Liver (tissue), 9 donors: ENCODE data around the gene RAD51B. TPM values are rescaled to one million over a fixed set of nuclear protein-coding genes. Genes with fewer than 3 reads are reported as not detected.

Source experiments
- DNase-seq: peaks from one replicate; pipeline ENCODE4 v3.0.0-alpha.2; 2017; ENCODE audit warnings: low spot score
- H3K27ac ChIP-seq, 2 donors: one replicate each; pipeline ENCODE4 v1.7.0; 2013; ENCODE audit warnings: inconsistent platforms in 2 of 2, low read length in 2 of 2, control low read depth in 1 of 2, low read depth in 1 of 2, mild to moderate bottlenecking in 1 of 2
- H3K27me3 ChIP-seq, 4 donors: one replicate each; pipeline versions ENCODE4 v1.6.1 to v1.7.0; 2013; ENCODE audit warnings: low read length in 3 of 4, inconsistent platforms in 1 of 4, mild to moderate bottlenecking in 1 of 4, moderate library complexity in 1 of 4; ENCODE audit not compliant: control insufficient read depth in 4 of 4, insufficient read depth in 4 of 4
- H3K36me3 ChIP-seq, 4 donors: one replicate each; pipeline versions ENCODE4 v1.6.1 to v1.7.0; 2013; ENCODE audit warnings: low read length in 3 of 4, mild to moderate bottlenecking in 3 of 4, low read depth in 1 of 4, moderate library complexity in 1 of 4; ENCODE audit not compliant: control insufficient read depth in 4 of 4, insufficient read depth in 3 of 4
- H3K4me1 ChIP-seq, 4 donors: one replicate each; pipeline versions ENCODE4 v1.6.1 to v1.7.0; 2013; ENCODE audit warnings: low read length in 3 of 4, mild to moderate bottlenecking in 3 of 4, moderate library complexity in 1 of 4; ENCODE audit not compliant: control insufficient read depth in 4 of 4, insufficient read depth in 4 of 4
- H3K4me3 ChIP-seq, 3 donors: one replicate each; pipeline versions ENCODE4 v1.6.1 to v1.7.0; 2013; ENCODE audit warnings: low read length in 3 of 3, control low read depth in 1 of 3, low read depth in 1 of 3, mild to moderate bottlenecking in 1 of 3
- H3K9ac ChIP-seq, 2 donors: one replicate each; pipeline ENCODE4 v1.7.0; 2013; ENCODE audit warnings: low read length in 2 of 2, mild to moderate bottlenecking in 2 of 2, moderate library complexity in 2 of 2, control low read depth in 1 of 2, low read depth in 1 of 2
- H3K9me3 ChIP-seq, 4 donors: one replicate each; pipeline versions ENCODE4 v1.6.1 to v1.7.0; 2013; ENCODE audit warnings: low read length in 3 of 4; ENCODE audit not compliant: control insufficient read depth in 4 of 4
- EGR1 ChIP-seq, 2 donors: IDR thresholded peaks; 2 replicates each; pipeline ENCODE4 v1.6.1; 2016 to 2018; ENCODE audit warnings: antibody characterized with exemption in 2 of 2, low read depth in 2 of 2
- FOXA1 ChIP-seq: IDR thresholded peaks from 2 replicates; pipeline ENCODE4 v1.6.1; 2016; ENCODE audit warnings: antibody characterized with exemption
- FOXA2 ChIP-seq: IDR thresholded peaks from 2 replicates; pipeline ENCODE4 v1.6.1; 2016; ENCODE audit warnings: antibody characterized with exemption
- GABPA ChIP-seq, 2 donors: IDR thresholded peaks in 1 of 2; conservative IDR thresholded peaks in 1 of 2; 2 replicates each; pipeline ENCODE4 v1.6.1; 2016; ENCODE audit warnings: antibody characterized with exemption in 2 of 2, mild to moderate bottlenecking in 1 of 2, moderate library complexity in 1 of 2
- HNF4A ChIP-seq, 2 donors: conservative IDR thresholded peaks; 2 replicates each; pipeline ENCODE4 v1.6.1; 2016; ENCODE audit warnings: antibody characterized with exemption in 2 of 2, mild to moderate bottlenecking in 2 of 2
- JUND ChIP-seq, 2 donors: IDR thresholded peaks; 2 replicates each; pipeline ENCODE4 v1.6.1; 2016; ENCODE audit warnings: antibody characterized with exemption in 2 of 2
- NR2F2 ChIP-seq: IDR thresholded peaks from 2 replicates; pipeline ENCODE4 v1.6.1; 2016; ENCODE audit warnings: antibody characterized with exemption
- RAD21 ChIP-seq, 2 donors: IDR thresholded peaks; 2 replicates each; pipeline ENCODE4 v1.6.1; 2016; ENCODE audit warnings: antibody characterized with exemption in 2 of 2, mild to moderate bottlenecking in 2 of 2
- RXRA ChIP-seq, 2 donors: IDR thresholded peaks; 2 replicates each; pipeline ENCODE4 v1.6.1; 2017 to 2018; ENCODE audit warnings: antibody characterized with exemption in 2 of 2, mild to moderate bottlenecking in 1 of 2
- SP1 ChIP-seq: IDR thresholded peaks from 2 replicates; pipeline ENCODE4 v1.6.1; 2018; ENCODE audit warnings: antibody characterized with exemption, mild to moderate bottlenecking
- TAF1 ChIP-seq: conservative IDR thresholded peaks from 2 replicates; pipeline ENCODE4 v1.6.1; 2016; ENCODE audit warnings: antibody characterized with exemption, mild to moderate bottlenecking
- YY1 ChIP-seq: IDR thresholded peaks from 2 replicates; pipeline ENCODE4 v1.6.1; 2016; ENCODE audit warnings: antibody characterized with exemption, mild to moderate bottlenecking
- WGBS: extraction: QIAGEN DNeasy Blood & Tissue Kit; methylation state at CpG from one replicate; pipeline ENCODE4 v1.1.7; 2013; 5-methylcytosine and 5-hydroxymethylcytosine counted together
- polyA plus RNA-seq, 2 donors: library from polyadenylated mRNA; stranded (reverse) in 1 of 2; unstranded in 1 of 2; fragments of 200-250 nt in 1 of 2; fragments of >200 nt in 1 of 2; fragmentation: Nextera tagmentation in 1 of 2; extraction: Ambion mirVana in 1 of 2; gene quantifications; one replicate each; pipeline versions ENCODE4 v1.2.1 to v1.2.3, GENCODE V29; 2013 to 2015
- total RNA-seq, 2 donors: library from RNA; depleted of rRNA; stranded (reverse); fragments of >200 nt; gene quantifications; one replicate each; pipeline ENCODE4 v1.2.3, GENCODE V29; 2014
- TF ChIP-seq, protein P1 (sequence below): IDR thresholded peaks from 2 replicates; pipeline ENCODE4 v1.6.1; 2016; ENCODE audit warnings: antibody characterized with exemption
- TF ChIP-seq, protein P2 (sequence below): fragments of 150-350 bp; IDR thresholded peaks from 2 replicates; pipeline ENCODE4 v1.5.1; 2017; ENCODE audit warnings: improper control_type of control experiment, low read depth, low read length; ENCODE audit not compliant: missing input control
- TF ChIP-seq, protein P3 (sequence below): IDR thresholded peaks from 2 replicates; pipeline ENCODE4 v1.6.1; 2016; ENCODE audit warnings: antibody characterized with exemption
- TF ChIP-seq, protein P4 (sequence below): IDR thresholded peaks from 2 replicates; pipeline ENCODE4 v1.6.1; 2016; ENCODE audit warnings: antibody characterized with exemption, mild to moderate bottlenecking
- TF ChIP-seq, protein P5 (sequence below): IDR thresholded peaks from 2 replicates; pipeline ENCODE4 v1.6.1; 2016; ENCODE audit warnings: antibody characterized with exemption
- donor health status: healthy.
- donor health status: healthy.
- donor health status: healthy.
- donor health status: healthy.
- donor health status: healthy.

RAD51B gene
- total and polyA plus RNA-seq, 4 donors: 0.81 to 12.9 (median 2.4) TPM

DNA sequence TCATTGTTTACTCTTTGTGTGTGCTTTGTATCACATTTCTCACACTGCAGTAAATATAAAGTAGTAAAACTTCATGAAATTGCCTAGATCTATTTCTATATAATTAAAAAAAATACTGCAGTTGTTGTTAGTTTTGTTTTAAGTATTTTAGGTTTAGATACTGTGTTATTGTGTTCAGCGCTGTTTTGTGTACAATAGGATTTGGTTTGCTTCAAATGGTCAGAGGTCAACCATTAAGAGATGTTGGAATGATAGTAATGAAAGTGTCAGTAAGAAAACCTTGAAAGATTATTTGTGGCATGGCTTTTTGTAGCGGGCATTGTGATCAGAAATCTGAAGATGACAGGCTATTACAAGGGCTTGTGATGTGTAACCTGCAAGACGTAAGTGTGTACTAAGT lies 67.9 kb downstream of the RAD51B start:
- H3K9me3 ChIP-seq: no peaks in the 10 kb centered on the region
- WGBS: 83% methylated on average over 3 of the region's 3 CpGs
- no peaks in the 10 kb centered on the region for H3K27me3 ChIP-seq
- no peak overlapping the region for H3K27ac ChIP-seq
- no peaks in the 10 kb centered on the region for H3K36me3 ChIP-seq
- H3K4me1 ChIP-seq: no peaks in the 10 kb centered on the region
- TF ChIP-seq, protein P1, sequence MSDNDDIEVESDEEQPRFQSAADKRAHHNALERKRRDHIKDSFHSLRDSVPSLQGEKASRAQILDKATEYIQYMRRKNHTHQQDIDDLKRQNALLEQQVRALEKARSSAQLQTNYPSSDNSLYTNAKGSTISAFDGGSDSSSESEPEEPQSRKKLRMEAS: no peak
- TF ChIP-seq, protein P2, sequence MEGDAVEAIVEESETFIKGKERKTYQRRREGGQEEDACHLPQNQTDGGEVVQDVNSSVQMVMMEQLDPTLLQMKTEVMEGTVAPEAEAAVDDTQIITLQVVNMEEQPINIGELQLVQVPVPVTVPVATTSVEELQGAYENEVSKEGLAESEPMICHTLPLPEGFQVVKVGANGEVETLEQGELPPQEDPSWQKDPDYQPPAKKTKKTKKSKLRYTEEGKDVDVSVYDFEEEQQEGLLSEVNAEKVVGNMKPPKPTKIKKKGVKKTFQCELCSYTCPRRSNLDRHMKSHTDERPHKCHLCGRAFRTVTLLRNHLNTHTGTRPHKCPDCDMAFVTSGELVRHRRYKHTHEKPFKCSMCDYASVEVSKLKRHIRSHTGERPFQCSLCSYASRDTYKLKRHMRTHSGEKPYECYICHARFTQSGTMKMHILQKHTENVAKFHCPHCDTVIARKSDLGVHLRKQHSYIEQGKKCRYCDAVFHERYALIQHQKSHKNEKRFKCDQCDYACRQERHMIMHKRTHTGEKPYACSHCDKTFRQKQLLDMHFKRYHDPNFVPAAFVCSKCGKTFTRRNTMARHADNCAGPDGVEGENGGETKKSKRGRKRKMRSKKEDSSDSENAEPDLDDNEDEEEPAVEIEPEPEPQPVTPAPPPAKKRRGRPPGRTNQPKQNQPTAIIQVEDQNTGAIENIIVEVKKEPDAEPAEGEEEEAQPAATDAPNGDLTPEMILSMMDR: no peak
- no peak for TF ChIP-seq RAD21 (IDR thresholded peaks at IDR 0.05)
- TF ChIP-seq HNF4A (conservative IDR thresholded peaks at IDR 0.05): no peak
- TF ChIP-seq, protein P3, sequence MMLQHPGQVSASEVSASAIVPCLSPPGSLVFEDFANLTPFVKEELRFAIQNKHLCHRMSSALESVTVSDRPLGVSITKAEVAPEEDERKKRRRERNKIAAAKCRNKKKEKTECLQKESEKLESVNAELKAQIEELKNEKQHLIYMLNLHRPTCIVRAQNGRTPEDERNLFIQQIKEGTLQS: no peak
- no peak for TF ChIP-seq YY1
- TF ChIP-seq FOXA2: no peak
- TF ChIP-seq TAF1: no peak
- TF ChIP-seq JUND (IDR thresholded peaks at IDR 0.05): no peak
- H3K9ac ChIP-seq: no peak overlapping the region
- no peak overlapping the region for H3K4me3 ChIP-seq
- no peak for DNase-seq

DNA sequence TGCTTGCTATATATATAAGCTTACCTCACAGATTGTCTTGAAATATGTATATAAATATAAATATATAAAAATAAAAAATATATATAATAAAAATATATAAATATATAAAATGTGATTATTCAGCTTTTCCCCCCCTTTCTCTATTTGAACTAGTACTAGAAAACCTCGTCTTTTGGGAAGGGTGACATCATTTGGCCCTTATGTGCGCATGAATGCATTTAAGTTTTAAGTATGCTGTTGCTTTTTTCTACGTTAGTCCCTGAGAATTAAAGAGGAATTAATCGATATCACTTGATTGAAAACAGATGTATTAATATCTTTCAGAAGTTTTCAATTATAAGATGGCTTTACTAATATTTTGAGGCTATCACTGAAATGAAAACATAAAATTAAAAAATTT lies 69.9 kb downstream of the RAD51B start:
- H3K4me3 ChIP-seq: no peak overlapping the region
- H3K27ac ChIP-seq: no peak overlapping the region
- TF ChIP-seq RAD21 (IDR thresholded peaks at IDR 0.05): no peak
- no peak for TF ChIP-seq NR2F2
- TF ChIP-seq, protein P4, sequence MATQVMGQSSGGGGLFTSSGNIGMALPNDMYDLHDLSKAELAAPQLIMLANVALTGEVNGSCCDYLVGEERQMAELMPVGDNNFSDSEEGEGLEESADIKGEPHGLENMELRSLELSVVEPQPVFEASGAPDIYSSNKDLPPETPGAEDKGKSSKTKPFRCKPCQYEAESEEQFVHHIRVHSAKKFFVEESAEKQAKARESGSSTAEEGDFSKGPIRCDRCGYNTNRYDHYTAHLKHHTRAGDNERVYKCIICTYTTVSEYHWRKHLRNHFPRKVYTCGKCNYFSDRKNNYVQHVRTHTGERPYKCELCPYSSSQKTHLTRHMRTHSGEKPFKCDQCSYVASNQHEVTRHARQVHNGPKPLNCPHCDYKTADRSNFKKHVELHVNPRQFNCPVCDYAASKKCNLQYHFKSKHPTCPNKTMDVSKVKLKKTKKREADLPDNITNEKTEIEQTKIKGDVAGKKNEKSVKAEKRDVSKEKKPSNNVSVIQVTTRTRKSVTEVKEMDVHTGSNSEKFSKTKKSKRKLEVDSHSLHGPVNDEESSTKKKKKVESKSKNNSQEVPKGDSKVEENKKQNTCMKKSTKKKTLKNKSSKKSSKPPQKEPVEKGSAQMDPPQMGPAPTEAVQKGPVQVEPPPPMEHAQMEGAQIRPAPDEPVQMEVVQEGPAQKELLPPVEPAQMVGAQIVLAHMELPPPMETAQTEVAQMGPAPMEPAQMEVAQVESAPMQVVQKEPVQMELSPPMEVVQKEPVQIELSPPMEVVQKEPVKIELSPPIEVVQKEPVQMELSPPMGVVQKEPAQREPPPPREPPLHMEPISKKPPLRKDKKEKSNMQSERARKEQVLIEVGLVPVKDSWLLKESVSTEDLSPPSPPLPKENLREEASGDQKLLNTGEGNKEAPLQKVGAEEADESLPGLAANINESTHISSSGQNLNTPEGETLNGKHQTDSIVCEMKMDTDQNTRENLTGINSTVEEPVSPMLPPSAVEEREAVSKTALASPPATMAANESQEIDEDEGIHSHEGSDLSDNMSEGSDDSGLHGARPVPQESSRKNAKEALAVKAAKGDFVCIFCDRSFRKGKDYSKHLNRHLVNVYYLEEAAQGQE: no peak
- TF ChIP-seq, protein P2: no peak
- TF ChIP-seq FOXA1: no peak
- TF ChIP-seq EGR1 (IDR thresholded peaks at IDR 0.05; ENCODE audit: low read depth in 2 of 2): no peak
- no peak for TF ChIP-seq RXRA (IDR thresholded peaks at IDR 0.05)
- TF ChIP-seq, protein P5, sequence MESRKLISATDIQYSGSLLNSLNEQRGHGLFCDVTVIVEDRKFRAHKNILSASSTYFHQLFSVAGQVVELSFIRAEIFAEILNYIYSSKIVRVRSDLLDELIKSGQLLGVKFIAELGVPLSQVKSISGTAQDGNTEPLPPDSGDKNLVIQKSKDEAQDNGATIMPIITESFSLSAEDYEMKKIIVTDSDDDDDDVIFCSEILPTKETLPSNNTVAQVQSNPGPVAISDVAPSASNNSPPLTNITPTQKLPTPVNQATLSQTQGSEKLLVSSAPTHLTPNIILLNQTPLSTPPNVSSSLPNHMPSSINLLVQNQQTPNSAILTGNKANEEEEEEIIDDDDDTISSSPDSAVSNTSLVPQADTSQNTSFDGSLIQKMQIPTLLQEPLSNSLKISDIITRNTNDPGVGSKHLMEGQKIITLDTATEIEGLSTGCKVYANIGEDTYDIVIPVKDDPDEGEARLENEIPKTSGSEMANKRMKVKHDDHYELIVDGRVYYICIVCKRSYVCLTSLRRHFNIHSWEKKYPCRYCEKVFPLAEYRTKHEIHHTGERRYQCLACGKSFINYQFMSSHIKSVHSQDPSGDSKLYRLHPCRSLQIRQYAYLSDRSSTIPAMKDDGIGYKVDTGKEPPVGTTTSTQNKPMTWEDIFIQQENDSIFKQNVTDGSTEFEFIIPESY: no peak
- TF ChIP-seq HNF4A (conservative IDR thresholded peaks at IDR 0.05): no peak
- no peak for TF ChIP-seq GABPA (IDR thresholded peaks at IDR 0.05 in 1 of 2, conservative IDR thresholded peaks at IDR 0.05 in 1 of 2)
- TF ChIP-seq FOXA2: no peak
- no peak for TF ChIP-seq SP1
- H3K27me3 ChIP-seq: no peaks in the 10 kb centered on the region
- H3K9ac ChIP-seq: no peak overlapping the region
- no peaks in the 10 kb centered on the region for H3K9me3 ChIP-seq
- 95% methylated on average over 4 of the region's 4 CpGs for WGBS
- no peaks in the 10 kb centered on the region for H3K4me1 ChIP-seq
- H3K36me3 ChIP-seq: no peaks in the 10 kb centered on the region
- no peak for DNase-seq
